GM12873 (cell line): Measurements from ENCODE around the gene FBXL13.

Experiments used
- TF ChIP-seq, protein P1 (sequence below): IDR thresholded peaks from 2 replicates; pipeline ENCODE4 v1.5.1; 2012; ENCODE audit warnings: low read depth, mild to moderate bottlenecking, moderate library complexity, low read length, control low read depth; ENCODE audit not compliant: insufficient read depth; ENCODE audit errors: missing control alignments

The FBXL13 gene

DNA sequence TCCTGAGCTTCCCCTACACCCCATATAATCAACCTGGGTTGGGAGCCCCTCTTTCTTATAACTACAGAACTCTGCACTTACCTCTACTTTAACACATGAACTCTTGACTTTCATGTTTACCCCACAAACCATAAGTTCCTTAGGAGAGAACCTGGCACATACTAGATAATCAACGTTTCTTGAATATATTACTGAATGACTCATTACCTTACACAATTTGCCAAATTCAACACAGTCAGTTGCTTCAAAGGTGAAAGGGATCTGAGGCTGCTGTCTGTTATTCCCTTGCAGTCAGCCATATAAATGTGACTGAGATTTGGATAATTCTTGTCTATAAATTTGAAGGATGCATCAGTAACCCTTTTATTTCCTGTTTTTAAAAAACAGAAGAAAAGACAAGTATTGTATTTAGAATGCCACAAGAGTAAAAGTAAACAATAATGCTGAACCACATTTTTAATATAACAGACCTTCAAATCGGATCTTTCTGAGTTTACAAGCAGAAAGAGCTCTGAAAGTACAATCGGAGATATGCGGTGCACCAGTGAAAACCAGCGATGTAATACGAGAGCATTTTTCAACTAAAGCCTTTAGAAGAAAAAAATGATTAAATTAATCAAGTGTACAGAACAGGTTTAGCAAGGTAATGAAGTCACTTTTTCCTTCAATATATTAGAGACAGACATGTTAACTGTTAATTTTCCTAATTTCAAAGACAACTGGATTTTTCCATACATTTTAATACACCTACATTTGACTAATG is 191.3 kb downstream of the FBXL13 start:
- TF ChIP-seq, protein P1, sequence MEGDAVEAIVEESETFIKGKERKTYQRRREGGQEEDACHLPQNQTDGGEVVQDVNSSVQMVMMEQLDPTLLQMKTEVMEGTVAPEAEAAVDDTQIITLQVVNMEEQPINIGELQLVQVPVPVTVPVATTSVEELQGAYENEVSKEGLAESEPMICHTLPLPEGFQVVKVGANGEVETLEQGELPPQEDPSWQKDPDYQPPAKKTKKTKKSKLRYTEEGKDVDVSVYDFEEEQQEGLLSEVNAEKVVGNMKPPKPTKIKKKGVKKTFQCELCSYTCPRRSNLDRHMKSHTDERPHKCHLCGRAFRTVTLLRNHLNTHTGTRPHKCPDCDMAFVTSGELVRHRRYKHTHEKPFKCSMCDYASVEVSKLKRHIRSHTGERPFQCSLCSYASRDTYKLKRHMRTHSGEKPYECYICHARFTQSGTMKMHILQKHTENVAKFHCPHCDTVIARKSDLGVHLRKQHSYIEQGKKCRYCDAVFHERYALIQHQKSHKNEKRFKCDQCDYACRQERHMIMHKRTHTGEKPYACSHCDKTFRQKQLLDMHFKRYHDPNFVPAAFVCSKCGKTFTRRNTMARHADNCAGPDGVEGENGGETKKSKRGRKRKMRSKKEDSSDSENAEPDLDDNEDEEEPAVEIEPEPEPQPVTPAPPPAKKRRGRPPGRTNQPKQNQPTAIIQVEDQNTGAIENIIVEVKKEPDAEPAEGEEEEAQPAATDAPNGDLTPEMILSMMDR: no peak

DNA sequence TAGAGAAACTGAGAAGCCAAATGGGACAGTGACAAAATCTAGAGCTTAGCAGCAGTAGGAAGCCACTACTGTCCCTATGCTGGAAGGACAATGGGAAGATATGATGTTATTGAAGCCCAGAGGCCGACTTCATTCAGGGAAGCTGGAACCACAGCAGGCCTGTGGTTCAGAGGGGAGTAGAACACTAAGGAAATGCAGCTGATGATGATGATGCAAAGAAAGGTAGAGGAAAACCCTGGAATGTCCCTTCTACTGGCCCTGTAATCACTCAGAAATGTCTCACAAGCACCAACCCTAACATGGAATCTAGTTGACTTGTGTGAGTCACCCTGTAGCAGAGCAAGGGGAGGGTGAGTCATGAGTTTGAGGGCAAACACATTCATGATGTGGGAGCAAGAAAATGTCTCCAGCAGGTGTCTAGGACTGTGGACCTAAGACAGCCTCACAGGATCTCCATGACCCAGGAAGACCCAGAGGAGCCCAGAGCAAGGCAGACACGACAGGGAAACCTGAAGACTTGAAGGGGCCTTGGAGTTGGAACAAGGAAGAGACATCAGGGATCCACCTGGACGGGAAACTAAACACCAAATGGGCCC is 198.8 kb downstream of the FBXL13 start:
- TF ChIP-seq, protein P1: no peak

DNA sequence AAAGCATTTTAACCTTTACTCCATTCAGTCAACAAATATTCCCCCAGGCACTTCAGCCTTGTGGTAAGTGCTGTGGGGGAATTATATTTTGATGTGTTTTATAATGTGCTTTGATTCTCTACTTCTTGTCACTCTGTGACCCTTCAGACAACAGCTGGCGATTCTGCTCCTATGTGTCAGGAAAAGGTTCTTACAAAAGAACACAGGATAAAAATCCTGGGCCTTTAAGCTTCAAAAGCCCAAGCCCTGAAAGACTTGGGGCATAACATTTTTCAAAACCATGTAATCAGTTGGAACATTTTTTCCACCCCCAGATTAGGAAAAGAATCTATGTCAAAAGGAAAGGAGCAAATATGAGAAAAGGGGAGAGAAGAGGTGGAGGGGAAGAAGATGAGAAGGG is 199.6 kb downstream of the FBXL13 start:
- TF ChIP-seq, protein P1: no peak

DNA sequence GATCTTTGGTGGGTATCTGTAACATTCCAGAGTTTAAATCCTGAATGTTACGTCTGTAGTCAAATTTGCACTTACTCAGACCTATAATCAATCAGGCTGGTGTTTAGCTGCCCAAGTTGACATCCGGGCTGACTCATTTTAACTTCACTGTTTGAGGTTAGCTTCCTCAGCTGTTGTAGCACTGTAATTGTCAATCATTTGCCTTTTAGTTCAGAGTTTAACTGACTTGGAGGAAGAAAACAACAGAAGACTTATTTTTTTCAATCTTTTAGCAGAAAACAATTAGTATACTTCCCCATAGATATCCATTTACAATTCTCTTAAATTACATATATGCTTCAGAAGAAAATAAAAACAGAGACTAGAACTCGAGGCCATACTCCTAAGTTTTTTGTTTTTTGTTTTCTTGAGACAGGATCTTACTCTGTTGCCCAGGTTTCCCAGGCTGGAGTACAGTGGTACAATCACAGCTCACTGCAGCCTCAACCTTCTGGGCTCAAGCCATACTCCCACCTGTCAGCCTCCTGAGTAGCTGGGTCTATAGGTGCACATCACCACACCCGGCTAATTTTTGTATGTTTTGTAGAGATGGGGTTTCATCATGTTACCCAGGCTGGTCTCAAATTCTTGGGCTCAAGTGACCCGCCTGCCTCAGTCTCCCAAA is 200.3 kb downstream of the FBXL13 start:
- TF ChIP-seq, protein P1: no peak

DNA sequence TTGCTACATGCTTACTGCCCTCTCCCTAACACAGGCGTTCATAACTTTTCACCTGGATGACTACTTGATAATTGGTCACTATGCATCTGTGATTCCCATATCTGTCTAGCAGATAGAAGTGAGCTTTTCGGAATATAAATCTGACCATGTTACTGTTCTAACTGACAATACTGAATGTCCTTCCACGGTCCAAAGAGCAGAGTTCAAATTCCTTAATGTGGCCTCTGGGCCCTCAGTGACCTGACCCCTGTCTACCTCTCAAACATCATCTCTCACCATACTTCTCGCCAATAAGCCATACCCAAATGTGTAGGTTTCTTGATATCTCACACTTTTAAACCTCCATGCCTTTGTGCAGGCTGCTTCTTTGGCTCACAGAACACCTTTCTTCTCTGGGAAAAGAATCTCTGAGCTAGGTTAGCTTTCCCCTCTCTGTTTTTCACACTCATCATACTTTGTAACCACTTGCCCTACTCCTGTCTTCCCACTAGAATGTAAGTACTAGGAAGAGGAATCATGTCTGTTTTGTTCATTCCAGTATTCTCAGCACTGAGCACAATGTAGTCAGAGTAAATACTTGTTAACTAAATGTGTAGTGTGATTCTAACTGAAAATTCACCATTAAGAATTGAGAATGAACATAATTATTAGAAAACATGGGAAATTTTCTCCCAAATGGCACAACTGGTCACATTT is 201.0 kb downstream of the FBXL13 start:
- TF ChIP-seq, protein P1: no peak

DNA sequence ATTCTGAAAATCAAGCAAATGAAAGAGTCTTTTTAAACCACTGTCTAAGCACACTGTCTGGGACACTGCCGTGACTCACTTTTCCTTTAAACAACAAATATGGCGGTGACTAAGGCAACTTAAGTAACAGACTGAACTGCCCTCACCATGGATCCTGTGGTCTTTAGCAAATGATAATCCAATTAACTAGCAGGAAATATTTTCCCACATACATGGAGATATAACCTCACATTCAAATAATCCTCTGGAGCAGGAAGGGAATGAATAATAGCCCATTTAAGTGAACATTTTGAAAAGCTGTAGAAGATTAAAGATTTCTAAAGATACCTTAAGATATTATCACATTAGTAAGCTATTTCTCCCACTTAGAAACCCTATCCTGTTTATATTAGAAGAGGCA is 202.1 kb downstream of the FBXL13 start:
- TF ChIP-seq, protein P1: no peak

DNA sequence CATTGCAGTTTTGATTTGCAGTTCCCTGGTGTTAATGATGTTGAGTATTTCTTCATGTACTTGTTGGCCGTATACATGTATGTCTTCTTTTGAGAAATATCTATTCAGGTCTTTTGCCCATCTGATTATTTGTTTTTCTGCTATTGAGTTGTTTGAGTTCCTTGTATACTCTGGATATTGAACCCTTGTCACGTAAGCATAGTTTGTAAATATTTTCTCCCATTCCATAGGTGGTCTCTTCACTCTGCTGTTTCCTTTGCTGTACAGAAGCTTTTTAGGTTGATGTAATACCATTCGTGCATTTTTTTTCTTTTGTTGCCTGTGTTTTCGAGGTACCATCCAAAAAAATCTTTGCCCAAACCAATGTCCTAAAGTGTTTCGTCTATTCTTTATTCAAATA is 205.4 kb downstream of the FBXL13 start:
- TF ChIP-seq, protein P1: no peak
